Keratinocyte (primary cell): Measurements from ENCODE around the gene PSMC3.

Source experiments
- EZH2 ChIP-seq: IDR thresholded peaks from one replicate; pipeline ENCODE4 v1.6.1; 2012; ENCODE audit warnings: inconsistent platforms, mild to moderate bottlenecking, low read length, moderate library complexity
- TF ChIP-seq, protein P1 (sequence below), 3 experiments: IDR thresholded peaks in 1 of 3; conservative IDR thresholded peaks in 1 of 3; optimal IDR thresholded peaks in 1 of 3; 2 replicates in 2 of 3; 3 replicates in 1 of 3; pipeline versions ENCODE3 to v1.5.1; 2011; ENCODE audit warnings: low read length in 3 of 3, mild to moderate bottlenecking in 3 of 3, moderate library complexity in 2 of 3, control low read depth in 1 of 3, inconsistent platforms in 1 of 3; ENCODE audit not compliant: insufficient read depth in 2 of 3; ENCODE audit errors: extremely low read depth in 1 of 3

DNA sequence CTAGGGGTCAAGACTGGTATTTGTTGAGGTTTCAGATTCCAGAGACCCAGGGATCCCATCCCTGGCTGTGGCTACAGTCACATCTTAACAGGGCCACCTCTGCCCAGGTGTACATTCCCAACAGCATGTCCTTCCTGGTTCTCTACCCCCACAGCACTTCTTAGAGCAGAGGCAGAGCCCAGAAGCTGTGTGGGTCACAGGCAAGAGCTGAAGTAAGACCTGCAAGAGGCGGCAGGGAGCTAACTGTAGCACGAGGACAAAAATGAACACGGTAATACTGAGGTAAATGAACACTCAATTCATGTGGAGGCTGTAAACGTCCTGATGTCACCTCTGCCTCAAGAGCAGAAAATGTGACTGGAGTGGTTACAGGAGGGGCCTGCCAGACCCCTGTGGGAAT lies 44.4 kb upstream of the PSMC3 start:
- TF ChIP-seq, protein P1, sequence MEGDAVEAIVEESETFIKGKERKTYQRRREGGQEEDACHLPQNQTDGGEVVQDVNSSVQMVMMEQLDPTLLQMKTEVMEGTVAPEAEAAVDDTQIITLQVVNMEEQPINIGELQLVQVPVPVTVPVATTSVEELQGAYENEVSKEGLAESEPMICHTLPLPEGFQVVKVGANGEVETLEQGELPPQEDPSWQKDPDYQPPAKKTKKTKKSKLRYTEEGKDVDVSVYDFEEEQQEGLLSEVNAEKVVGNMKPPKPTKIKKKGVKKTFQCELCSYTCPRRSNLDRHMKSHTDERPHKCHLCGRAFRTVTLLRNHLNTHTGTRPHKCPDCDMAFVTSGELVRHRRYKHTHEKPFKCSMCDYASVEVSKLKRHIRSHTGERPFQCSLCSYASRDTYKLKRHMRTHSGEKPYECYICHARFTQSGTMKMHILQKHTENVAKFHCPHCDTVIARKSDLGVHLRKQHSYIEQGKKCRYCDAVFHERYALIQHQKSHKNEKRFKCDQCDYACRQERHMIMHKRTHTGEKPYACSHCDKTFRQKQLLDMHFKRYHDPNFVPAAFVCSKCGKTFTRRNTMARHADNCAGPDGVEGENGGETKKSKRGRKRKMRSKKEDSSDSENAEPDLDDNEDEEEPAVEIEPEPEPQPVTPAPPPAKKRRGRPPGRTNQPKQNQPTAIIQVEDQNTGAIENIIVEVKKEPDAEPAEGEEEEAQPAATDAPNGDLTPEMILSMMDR (optimal IDR thresholded peaks at IDR 0.05 in 1 of 3, IDR thresholded peaks at IDR 0.05 in 1 of 3, conservative IDR thresholded peaks at IDR 0.05 in 1 of 3; ENCODE audit: extremely low read depth in 1 of 3, insufficient read depth in 2 of 3, low read length in 3 of 3): no peak
- TF ChIP-seq EZH2: no peak
